Neuronal stem cell (in vitro differentiated cells): ENCODE data around the gene SPINK4.

Experiments
- DNase-seq: peaks from one replicate; pipeline ENCODE4 v3.0.0-alpha.2; 2013; ENCODE audit warnings: low spot score
- H2AFZ ChIP-seq: one replicate; pipeline ENCODE4 v1.6.1; 2013; ENCODE audit warnings: mild to moderate bottlenecking, low read length, inconsistent platforms
- H2AK5ac ChIP-seq: 2 replicates; pipeline ENCODE4 v1.6.1; 2013; ENCODE audit warnings: low read depth, mild to moderate bottlenecking, inconsistent platforms, low read length, moderate library complexity, mixed read lengths
- H2BK120ac ChIP-seq: 2 replicates; pipeline ENCODE4 v1.6.1; 2013; ENCODE audit warnings: low read depth, mild to moderate bottlenecking, inconsistent platforms, low read length, moderate library complexity, mixed read lengths
- H2BK12ac ChIP-seq: one replicate; pipeline ENCODE4 v1.6.1; 2013; ENCODE audit warnings: low read length, inconsistent platforms
- H2BK15ac ChIP-seq: 2 replicates; pipeline ENCODE4 v1.6.1; 2013; ENCODE audit warnings: mild to moderate bottlenecking, low read length, inconsistent platforms, mixed read lengths
- H2BK5ac ChIP-seq: one replicate; pipeline ENCODE4 v1.6.1; 2013; ENCODE audit warnings: inconsistent platforms, mild to moderate bottlenecking, low read length, moderate library complexity
- H3K14ac ChIP-seq: one replicate; pipeline ENCODE4 v1.6.1; 2013; ENCODE audit warnings: low read length, inconsistent platforms
- H3K18ac ChIP-seq: 2 replicates; pipeline ENCODE4 v1.6.1; 2013; ENCODE audit warnings: low read length, inconsistent platforms
- H3K23ac ChIP-seq: 2 replicates; pipeline ENCODE4 v1.6.1; 2013; ENCODE audit warnings: low read depth, mild to moderate bottlenecking, mixed read lengths, low read length, inconsistent platforms; ENCODE audit not compliant: poor library complexity
- H3K27ac ChIP-seq: replicated peaks from 3 replicates; pipeline ENCODE4 v1.5.1; 2013; ENCODE audit warnings: low read length, inconsistent platforms
- H3K27me3 ChIP-seq, 3 experiments: 2 replicates each; pipeline ENCODE4 v1.6.1; 2013; ENCODE audit warnings: low read length in 3 of 3, mild to moderate bottlenecking in 2 of 3, inconsistent platforms in 1 of 3, low read depth in 1 of 3, mixed read lengths in 1 of 3, moderate library complexity in 1 of 3; ENCODE audit not compliant: control insufficient read depth in 3 of 3, insufficient read depth in 3 of 3
- H3K36me3 ChIP-seq, 2 donors: replicated peaks in 1 of 2; 2 replicates each; pipeline ENCODE4 v1.6.1; 2013; ENCODE audit warnings: low read length in 2 of 2; ENCODE audit not compliant: control insufficient read depth in 2 of 2, insufficient read depth in 2 of 2
- H3K4ac ChIP-seq: 2 replicates; pipeline ENCODE4 v1.6.1; 2013; ENCODE audit warnings: inconsistent platforms, mild to moderate bottlenecking, low read length, moderate library complexity
- H3K4me1 ChIP-seq, 2 donors: 1 replicate in 1 of 2; 2 replicates in 1 of 2; pipeline ENCODE4 v1.6.1; 2013; ENCODE audit warnings: low read length in 2 of 2, low read depth in 1 of 2; ENCODE audit not compliant: control insufficient read depth in 2 of 2, insufficient read depth in 1 of 2
- H3K4me2 ChIP-seq: one replicate; pipeline ENCODE4 v1.6.1; 2013; ENCODE audit warnings: mild to moderate bottlenecking, low read length, inconsistent platforms; ENCODE audit not compliant: insufficient read depth, poor library complexity, severe bottlenecking
- H3K4me3 ChIP-seq, 2 donors: 2 replicates each; pipeline ENCODE4 v1.5.1; 2013; ENCODE audit warnings: low read length in 2 of 2, mild to moderate bottlenecking in 2 of 2, inconsistent platforms in 1 of 2, moderate library complexity in 1 of 2
- H3K79me1 ChIP-seq: one replicate; pipeline ENCODE4 v1.6.1; 2013; ENCODE audit warnings: low read depth, mild to moderate bottlenecking, inconsistent platforms, low read length, moderate library complexity
- H3K9ac ChIP-seq: one replicate; pipeline ENCODE4 v1.6.1; 2013; ENCODE audit warnings: mild to moderate bottlenecking, low read depth, low read length, inconsistent platforms; ENCODE audit not compliant: poor library complexity
- H3K9me3 ChIP-seq, 2 donors: replicated peaks in 1 of 2; 2 replicates each; pipeline versions ENCODE3 to v1.6.1; 2013; ENCODE audit warnings: low read length in 2 of 2, mild to moderate bottlenecking in 2 of 2, inconsistent platforms in 1 of 2, low read depth in 1 of 2, mixed read lengths in 1 of 2, moderate library complexity in 1 of 2; ENCODE audit not compliant: control insufficient read depth in 2 of 2, insufficient read depth in 1 of 2
- H4K8ac ChIP-seq: one replicate; pipeline ENCODE4 v1.6.1; 2013; ENCODE audit warnings: low read depth, mild to moderate bottlenecking, inconsistent platforms, low read length, moderate library complexity
- H4K91ac ChIP-seq: one replicate; pipeline ENCODE4 v1.6.1; 2013; ENCODE audit warnings: low read length, low read depth, mild to moderate bottlenecking, inconsistent platforms; ENCODE audit not compliant: poor library complexity
- WGBS, 2 donors: extraction: QIAGEN DNeasy Blood & Tissue Kit; methylation state at CpG; one replicate each; pipeline ENCODE4 v1.1.7; 2013; ENCODE audit warnings: missing lambda C conversion rate in 2 of 2, mixed read lengths in 1 of 2; ENCODE audit not compliant: insufficient read length in 2 of 2, insufficient replicate concordance in 1 of 2; ENCODE audit errors: extremely low coverage in 2 of 2; 5-methylcytosine and 5-hydroxymethylcytosine counted together

Gene SPINK4

DNA sequence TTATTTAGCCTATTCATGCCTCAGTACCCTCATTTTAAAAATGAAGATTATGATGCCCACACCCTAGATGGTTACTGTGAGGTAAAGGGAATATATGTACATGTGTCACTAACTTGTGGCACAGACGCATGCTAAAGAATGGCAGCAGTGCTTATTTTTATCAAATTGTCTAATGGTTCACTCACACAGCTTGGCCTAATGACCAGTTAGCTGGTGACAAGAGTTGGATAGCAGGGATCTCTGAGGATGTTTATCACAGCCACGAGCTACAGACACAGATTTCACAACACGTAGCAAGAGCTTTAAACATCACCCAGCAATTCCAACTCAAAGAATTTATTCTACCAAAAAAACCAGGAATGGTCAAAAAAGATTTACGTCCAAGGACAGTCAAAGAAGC, 17.3 kb downstream of the SPINK4 start:
- no CpG with 5 or more reads among the region's 4 CpGs for WGBS, 2 donors
- H3K18ac ChIP-seq: no peak overlapping the region
- H2BK5ac ChIP-seq: no peak overlapping the region
- no peak overlapping the region for H2BK120ac ChIP-seq
- no peak overlapping the region for H2BK15ac ChIP-seq
- H3K4me2 ChIP-seq: no peak overlapping the region
- no peaks in the 10 kb centered on the region for H3K79me1 ChIP-seq
- no peak overlapping the region for H3K23ac ChIP-seq
- H3K4me1 ChIP-seq: no peaks in the 10 kb centered on the region
- no peak overlapping the region for H4K8ac ChIP-seq
- H2BK12ac ChIP-seq: no peak overlapping the region
- DNase-seq: no peak
- H3K9me3 ChIP-seq: no peaks in the 10 kb centered on the region
- no peak overlapping the region for H3K14ac ChIP-seq
- no peak overlapping the region for H3K4ac ChIP-seq
- H3K27me3 ChIP-seq: no peaks in the 10 kb centered on the region
- no peak overlapping the region for H3K27ac ChIP-seq
- no peak overlapping the region for H3K4me3 ChIP-seq
- no peak overlapping the region for H2AFZ ChIP-seq
- H2AK5ac ChIP-seq: no peak overlapping the region
- no peak overlapping the region for H4K91ac ChIP-seq
- no peak overlapping the region for H3K9ac ChIP-seq
- peaks cover 46 to 99% of the 10 kb centered on the region in 2 donors for H3K36me3 ChIP-seq

DNA sequence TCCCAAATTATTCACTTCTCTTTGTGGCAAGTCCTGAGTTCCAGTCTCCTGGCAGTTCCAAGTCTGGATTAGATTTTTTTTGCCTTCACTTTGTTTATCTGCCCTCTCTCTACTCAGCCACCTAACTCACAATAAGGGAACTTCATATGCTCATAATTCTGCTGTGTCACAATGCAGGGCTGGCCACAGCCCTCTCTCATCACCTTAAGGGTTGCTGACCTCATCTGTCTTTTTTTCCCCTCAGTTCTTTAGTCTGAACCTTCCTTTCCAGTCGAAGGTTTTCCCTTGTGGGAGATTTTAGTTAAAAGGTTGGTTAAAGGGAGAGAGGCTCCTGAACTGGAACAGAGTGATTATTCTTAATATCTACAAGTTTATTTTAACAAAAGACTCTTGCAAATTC, 20.4 kb downstream of the SPINK4 start:
- no peak overlapping the region for H2AK5ac ChIP-seq
- H3K9me3 ChIP-seq: no peaks in the 10 kb centered on the region
- H3K27ac ChIP-seq: no peak overlapping the region
- peaks cover 5 to 9% of the 10 kb centered on the region in 2 donors for H3K4me1 ChIP-seq
- no peak overlapping the region for H3K18ac ChIP-seq
- H2BK120ac ChIP-seq: no peak overlapping the region
- peaks cover 8% of the 10 kb centered on the region for H3K79me1 ChIP-seq
- peaks cover 32 to 73% of the 10 kb centered on the region in 2 donors for H3K36me3 ChIP-seq
- H2BK15ac ChIP-seq: no peak overlapping the region
- H3K27me3 ChIP-seq: no peaks in the 10 kb centered on the region
- H4K8ac ChIP-seq: no peak overlapping the region
- H4K91ac ChIP-seq: no peak overlapping the region
- no peak overlapping the region for H3K4me3 ChIP-seq
- H2BK12ac ChIP-seq: no peak overlapping the region
- no peak overlapping the region for H3K4me2 ChIP-seq
- no CpG with 5 or more reads among the region's 1 CpG for WGBS, 2 donors
- no peak overlapping the region for H3K23ac ChIP-seq
- no peak overlapping the region for H2BK5ac ChIP-seq
- no peak for DNase-seq
- H3K4ac ChIP-seq: no peak overlapping the region
- H3K9ac ChIP-seq: no peak overlapping the region
- no peak overlapping the region for H3K14ac ChIP-seq
- H2AFZ ChIP-seq: no peak overlapping the region

DNA sequence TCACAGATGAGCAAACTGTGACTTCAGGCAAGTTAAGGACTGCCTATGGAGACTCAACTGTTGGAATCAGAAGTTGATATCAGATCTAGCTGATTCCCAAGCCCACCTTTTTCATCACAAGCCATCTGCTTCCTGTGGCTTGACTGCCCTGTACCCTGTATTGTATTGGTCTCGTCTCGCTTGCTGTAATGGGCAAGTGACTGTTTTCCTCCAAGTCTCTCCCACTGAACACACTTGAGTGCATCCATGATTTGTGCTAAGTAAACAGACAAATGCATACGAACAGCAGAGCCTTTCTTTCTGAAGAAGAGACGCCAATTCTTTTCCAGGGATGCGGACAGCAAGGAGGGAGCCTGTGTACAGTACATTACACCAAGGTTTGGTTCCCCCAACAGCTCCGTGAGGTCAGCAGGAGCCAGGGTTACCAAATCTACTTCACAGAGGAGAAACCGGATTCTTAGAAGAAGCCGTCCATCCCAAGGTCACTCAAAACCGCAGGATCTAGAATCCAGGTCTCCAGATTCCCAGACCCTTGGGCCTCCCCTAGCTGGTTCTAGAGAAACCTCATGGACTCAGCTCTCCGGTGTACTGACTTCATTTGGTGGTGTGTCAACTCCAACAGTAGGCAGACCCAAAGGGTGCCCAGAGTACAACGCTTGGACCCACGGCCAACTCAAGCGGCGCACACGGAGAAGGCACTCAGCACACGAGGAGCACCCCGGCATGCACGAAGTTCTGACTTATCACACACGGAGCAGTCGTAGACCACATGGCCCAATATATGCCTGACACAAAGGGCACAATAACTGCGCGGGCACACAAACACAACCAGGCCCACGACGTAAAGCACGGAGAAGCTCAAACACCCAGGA, 23.4 kb downstream of the SPINK4 start:
- peak overlapping the region; percentile 91 for H3K14ac ChIP-seq
- H3K4me2 ChIP-seq: peak overlapping the region; percentile 90
- H2BK12ac ChIP-seq: no peak overlapping the region
- no peak for DNase-seq
- H2BK120ac ChIP-seq: no peak overlapping the region
- peak overlapping the region; percentile 30 for H2AK5ac ChIP-seq
- WGBS, 2 donors: no CpG with 5 or more reads among the region's 25 CpGs
- no peak overlapping the region for H2BK15ac ChIP-seq
- peaks cover 21 to 64% of the 10 kb centered on the region in 2 donors for H3K36me3 ChIP-seq
- H3K4me3 ChIP-seq: peak overlapping the region; percentile 85 to 95
- peak overlapping the region; percentile 48 for H3K18ac ChIP-seq
- peak overlapping the region; percentile 95 for H2AFZ ChIP-seq
- H3K27me3 ChIP-seq: no peaks in the 10 kb centered on the region
- peaks cover 9% of the 10 kb centered on the region for H3K79me1 ChIP-seq
- H3K4me1 ChIP-seq: peaks cover 7 to 14% of the 10 kb centered on the region in 2 donors
- H4K8ac ChIP-seq: no peak overlapping the region
- H3K27ac ChIP-seq: no peak overlapping the region
- peak overlapping the region; percentile 75 for H3K23ac ChIP-seq
- no peak overlapping the region for H2BK5ac ChIP-seq
- H3K4ac ChIP-seq: no peak overlapping the region
- no peak overlapping the region for H4K91ac ChIP-seq
- peak overlapping the region; percentile 94 for H3K9ac ChIP-seq
- H3K9me3 ChIP-seq: no peaks in the 10 kb centered on the region

DNA sequence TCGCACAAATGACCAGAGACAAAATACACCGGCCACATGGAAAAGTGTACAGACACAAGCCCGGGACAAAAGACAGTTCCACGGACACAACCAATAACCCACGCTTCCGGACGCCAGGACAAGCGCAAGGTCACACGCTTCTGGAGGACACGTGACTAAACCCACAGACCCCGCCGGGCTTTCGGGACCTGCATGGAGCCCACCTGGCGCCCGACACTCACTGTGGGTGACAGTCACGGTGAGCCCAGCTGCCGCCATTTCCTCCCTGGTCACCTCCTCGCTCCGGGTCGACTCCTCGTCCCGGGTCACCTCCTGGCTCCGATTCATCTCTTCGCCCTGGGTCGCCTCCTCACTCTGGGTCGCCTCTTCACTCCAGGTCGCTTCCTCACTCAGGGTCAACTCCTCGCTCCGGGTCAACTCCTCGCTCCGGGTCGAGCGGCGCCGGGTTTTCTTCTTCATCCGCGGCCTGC, 24.1 kb downstream of the SPINK4 start:
- Histone ChIP-seq H2BK5ac (no peak overlapping the region), H3K36me3 (peaks cover 19 to 64% of the 10 kb centered on the region in 2 donors)
- DNase-seq: no peak

More for the DNA sequence above, 24.1 kb downstream of the SPINK4 start:
- Histone ChIP-seq H3K14ac (peak overlapping the region; percentile 91), H3K9ac (peak overlapping the region; percentile 95), H2AFZ (peak overlapping the region; percentile 95), H4K8ac (no peak overlapping the region), H2BK15ac (no peak overlapping the region), H2BK12ac (no peak overlapping the region), H3K4me3 (peak overlapping the region; percentile 85 to 95), H3K27me3 (no peaks in the 10 kb centered on the region), H3K23ac (peak overlapping the region; percentile 75), H3K18ac (peak overlapping the region; percentile 90), H2AK5ac (peak overlapping the region; percentile 30), H3K4ac (no peak overlapping the region), H2BK120ac (peak overlapping the region; percentile 66), H3K27ac (no peak overlapping the region), H3K79me1 (peaks cover 9% of the 10 kb centered on the region), H3K4me2 (peak overlapping the region; percentile 90), H3K9me3 (no peaks in the 10 kb centered on the region), H3K4me1 (peaks cover 7 to 14% of the 10 kb centered on the region in 2 donors), H4K91ac (no peak overlapping the region)
- WGBS, 2 donors: no CpG with 5 or more reads among the region's 37 CpGs
